Stimulated activated CD8-positive, alpha-beta memory T cell treated with anti-CD3 and anti-CD28 coated beads, Interleukin-4, amount 100 ng/mL, for 48 hours (primary cell): ENCODE data around the gene SLC19A1.
A peak's percentile ranks its signal among the peaks of the same experiment; 100 is the strongest.

Source experiments
- DNase-seq: peaks from one replicate; pipeline ENCODE4 v3.0.0-alpha.2; 2020

Gene SLC19A1

DNA sequence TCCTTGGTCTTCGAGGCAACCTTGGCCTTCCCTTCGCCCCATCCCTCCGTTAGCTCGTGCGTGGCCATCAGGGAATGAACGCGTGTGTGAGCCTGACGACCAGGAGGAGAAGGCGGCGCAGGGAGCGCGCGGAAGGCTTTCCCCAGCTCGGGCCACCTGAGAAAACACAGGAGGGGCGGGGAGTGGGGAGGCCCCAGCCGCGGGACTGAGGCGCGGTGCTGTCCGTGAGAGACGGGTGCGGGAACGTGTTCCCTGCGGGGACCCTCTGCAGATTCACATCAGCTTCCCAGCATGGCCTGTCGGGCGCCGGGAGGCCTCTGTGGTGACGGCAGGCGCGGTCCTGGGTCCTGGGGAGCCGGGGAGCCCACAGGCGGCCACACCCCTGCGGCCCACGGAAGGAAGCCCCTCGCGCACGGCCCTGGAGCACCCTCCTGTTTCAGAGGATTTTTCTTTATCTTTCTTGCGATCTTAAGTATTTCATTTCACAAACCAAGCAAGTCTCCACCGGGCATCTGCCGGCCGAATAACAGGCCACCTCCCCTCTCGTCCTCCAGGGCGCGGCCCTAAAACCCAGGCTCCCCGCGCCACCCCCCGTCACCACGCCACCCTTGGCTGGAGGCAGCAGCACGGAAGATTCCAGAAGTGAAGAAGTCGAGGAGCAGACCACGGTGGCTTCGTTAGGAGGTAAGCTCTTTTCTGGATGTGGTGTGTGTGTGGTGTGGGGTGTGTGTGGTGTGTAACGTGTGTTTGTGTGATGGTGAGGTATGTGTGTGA, 66.3 kb downstream of the SLC19A1 start:
- DNase-seq, result no peak

GRCh38 chr21:45475004-45475685, 67.1 kb downstream of the SLC19A1 start:
- DNase-seq, result no peak

GRCh38 chr21:45474323-45474950, 67.8 kb downstream of the SLC19A1 start:
- DNase-seq, result no peak

- no peak for DNase-seq
Measured at GRCh38 chr21:45473496-45474322, 68.5 kb downstream of the SLC19A1 start.

DNA sequence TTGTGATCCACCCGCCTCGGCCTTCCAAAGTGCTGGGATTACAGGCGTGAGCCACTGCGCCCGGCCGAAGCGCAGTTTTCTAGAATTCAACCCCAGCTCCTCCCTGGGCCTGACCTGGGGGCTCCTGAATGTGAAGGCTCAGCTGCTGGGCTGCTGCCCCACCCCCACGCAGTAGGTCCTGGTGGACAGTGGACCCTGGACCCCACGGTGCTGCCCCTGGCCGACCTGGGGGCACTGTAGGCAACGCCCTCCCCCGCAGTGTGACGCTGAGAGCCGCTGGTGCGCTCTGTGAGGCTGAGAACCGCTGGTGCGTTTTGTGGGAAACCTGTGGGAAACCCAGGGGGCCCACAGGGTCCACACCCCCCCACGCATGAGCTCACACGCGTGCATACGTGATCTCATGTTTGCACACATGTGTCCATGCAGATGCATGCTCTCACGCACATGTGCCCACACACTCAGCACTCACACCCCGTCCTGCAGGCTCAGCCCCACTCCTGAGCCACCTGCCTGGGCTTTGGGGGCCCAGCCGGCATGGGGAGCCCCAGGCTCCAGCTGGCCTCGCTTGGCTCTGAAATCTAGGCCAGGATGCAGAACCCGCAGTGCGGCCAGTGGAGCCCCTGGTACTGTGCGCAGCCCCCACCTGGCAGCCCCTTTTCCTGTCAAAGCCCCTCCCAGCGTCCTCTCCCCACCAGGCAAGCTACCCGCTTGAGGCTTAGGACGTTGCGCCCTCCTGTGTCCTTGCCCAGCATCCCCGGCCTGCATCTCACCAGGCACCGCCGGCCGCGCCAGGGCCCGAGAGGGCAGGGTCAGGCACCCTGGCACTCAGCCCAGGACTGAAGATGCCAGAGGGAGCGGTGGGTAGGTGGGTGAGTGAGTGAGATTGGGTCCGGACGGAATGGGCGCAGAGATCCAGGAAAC, 69.5 kb downstream of the SLC19A1 start:
- DNase-seq, result no peak

DNA sequence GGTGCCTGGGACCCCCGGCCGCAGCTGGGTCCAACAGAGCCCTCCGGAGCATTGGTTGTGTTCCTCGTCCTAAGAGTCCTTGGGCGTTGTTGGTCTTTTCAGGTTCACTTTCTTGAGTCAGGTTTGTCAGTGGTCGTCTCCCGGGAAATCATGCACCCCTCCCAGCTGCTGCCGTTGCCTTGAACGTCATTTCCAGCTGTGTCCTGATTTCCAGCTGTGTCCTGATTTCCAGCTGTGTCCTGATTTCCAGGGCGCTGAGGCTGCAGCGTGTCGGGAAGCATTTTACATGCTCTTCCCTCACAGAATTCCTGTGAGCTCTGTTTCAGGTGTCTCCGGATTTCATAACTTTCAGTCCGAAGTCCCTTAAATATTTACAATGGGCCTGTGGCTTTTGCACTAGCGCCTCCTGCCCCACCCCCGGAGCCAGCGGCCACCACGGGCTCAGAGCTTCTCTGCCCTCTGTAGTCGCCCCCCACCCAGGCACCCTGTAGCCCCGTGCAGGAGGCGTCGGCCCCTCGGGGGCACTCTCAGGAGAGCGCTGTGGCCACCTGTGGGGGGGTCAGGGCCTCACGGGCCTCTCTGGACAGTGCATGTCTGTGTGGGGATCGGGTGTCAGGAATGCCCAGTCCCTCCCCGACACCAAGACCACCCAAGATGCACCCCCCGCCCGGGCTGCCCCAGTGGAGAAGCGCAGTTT, 70.6 kb downstream of the SLC19A1 start:
- DNase-seq, result no peak

DNA sequence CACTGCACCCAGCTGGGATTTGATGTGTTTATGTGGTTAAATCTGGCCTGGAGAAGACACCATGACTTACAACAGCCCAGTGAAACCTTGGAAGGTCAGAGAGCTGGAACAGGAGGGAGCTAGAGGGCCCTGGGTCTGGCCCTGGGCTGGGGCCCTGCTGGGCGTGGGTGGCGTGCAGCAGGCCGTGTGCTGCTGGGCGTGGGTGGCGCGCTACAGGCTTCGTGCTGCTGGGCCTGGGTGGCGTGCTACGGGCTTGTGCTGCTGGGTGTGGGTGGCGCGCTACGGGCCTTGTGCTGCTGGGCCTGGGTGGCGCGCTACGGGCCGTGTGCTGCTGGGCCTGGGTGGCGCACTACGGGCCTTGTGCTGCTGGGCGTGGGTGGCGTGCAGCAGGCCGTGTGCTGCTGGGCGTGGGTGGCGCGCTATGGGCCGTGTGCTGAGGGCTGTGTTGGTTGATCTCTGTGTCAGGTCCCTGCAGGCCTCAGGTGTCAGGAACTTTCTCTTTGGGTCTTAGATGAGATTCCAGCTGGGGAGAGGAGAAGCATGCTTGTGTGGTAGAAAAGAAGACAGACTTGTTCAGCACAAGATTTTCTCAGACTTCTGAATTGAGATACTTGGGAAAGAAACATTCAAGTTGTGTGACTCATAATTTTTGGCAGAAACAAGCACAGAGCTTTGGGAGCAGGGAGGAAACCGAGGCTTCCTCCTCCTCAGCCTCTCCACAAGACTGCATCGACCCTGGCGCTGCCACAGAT, 71.3 kb downstream of the SLC19A1 start:
- peak; percentile 41 for DNase-seq

- no peak for DNase-seq
Measured at GRCh38 chr21:45470087-45470515, 72.1 kb downstream of the SLC19A1 start.

GRCh38 chr21:45469273-45470086, 72.8 kb downstream of the SLC19A1 start:
- DNase-seq, result no peak

DNA sequence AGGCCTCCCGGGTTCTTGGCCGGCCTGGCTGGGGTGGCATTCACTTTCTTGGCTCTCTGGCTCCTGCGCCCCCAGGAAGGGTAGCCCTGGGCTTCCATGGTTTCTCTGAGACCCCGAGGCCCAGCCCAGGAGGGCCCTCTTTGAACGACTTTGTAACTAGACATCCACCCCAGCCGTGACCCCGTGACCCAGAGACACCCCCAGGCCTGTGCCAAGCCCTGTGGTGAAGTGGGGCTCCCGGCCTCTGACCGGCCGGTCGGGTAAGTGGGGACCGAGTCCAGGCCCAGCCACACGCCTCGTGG, 73.3 kb downstream of the SLC19A1 start:
- DNase-seq, result no peak

- no peak for DNase-seq
Measured at GRCh38 chr21:45468051-45468970, 73.9 kb downstream of the SLC19A1 start.

GRCh38 chr21:45467221-45467779, 74.9 kb downstream of the SLC19A1 start:
- no peak for DNase-seq

DNA sequence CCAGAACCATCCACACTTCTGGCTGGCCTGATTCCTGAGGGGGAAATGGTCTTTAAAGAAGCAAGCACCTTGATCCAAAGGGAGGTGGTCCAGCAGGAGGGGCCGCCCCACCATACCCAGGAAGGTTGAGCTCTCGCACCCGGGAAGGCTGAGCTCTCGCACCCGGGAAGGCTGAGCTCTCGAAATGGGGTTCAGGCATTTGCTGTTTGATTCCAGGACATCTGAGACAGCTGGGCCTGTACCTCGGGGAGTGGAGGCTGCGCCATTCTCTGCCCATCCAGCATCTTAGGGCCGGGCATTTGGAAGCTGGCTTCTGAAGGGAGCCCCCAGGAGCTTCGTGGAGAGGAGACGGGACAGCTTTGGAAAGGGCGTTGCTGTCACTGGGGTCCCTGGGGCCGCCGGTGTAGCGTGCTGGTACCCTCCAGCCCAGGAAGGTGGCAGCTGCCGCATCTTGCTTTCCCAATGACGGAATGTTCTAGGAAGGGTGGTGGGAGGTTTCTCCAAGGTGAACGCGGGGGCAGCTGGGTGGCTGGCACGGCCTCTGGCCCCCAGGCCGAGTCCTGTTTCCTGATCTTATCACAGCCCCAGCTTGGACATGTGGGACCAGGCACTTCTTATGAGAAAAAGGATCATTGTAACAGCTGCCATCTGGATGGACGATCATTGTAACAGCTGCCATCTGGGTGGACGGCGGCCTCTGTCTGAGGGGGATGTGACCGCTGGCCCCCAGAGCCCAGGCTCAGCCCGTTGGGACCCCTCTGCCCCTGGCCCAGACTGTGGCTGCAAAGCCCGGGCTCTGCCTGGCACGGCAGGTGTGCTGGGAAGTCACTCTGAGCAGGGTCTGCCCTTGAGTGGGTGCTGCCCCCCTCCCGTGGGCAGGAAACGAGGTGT, 75.7 kb downstream of the SLC19A1 start:
- no peak for DNase-seq

- no peak for DNase-seq
Measured at GRCh38 chr21:45465611-45466329, 76.5 kb downstream of the SLC19A1 start.

- no peak for DNase-seq
Measured at GRCh38 chr21:45465105-45465504, 77.1 kb downstream of the SLC19A1 start.

DNA sequence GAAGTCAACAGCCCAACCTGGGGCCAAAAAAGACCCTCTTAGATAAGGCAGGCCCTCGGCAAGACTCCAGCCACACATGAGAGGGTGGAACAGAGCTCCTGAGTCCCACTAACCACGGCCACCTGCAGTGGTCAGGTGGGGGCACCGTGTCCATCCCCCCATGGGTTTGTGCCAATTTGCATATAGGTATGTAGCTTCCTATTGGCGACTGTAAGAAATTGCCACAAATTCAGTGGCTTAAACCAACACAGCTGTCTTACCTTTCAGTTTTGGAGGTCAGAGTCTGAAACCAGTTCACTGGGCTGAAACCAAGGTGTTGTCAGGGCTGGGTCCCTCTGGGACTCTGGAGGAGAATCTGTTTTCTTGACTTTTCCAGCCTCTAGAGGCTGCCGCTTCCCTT, 77.9 kb downstream of the SLC19A1 start:
- no peak for DNase-seq

GRCh38 chr21:45463871-45464270, 78.4 kb downstream of the SLC19A1 start:
- no peak for DNase-seq
